HG02973 (cell line): ENCODE data around the gene DDX10.

Experiments
- ATAC-seq: cut with Tn5 transposase; IDR thresholded peaks from one replicate; pipeline ENCODE4 v1.9.1; 2021; ENCODE audit warnings: moderate library complexity; ENCODE audit not compliant: unreplicated experiment

Gene DDX10

GRCh38 chr11:108967571-108967970 lies 302.7 kb downstream of the DDX10 start:
- no peak for ATAC-seq

DNA sequence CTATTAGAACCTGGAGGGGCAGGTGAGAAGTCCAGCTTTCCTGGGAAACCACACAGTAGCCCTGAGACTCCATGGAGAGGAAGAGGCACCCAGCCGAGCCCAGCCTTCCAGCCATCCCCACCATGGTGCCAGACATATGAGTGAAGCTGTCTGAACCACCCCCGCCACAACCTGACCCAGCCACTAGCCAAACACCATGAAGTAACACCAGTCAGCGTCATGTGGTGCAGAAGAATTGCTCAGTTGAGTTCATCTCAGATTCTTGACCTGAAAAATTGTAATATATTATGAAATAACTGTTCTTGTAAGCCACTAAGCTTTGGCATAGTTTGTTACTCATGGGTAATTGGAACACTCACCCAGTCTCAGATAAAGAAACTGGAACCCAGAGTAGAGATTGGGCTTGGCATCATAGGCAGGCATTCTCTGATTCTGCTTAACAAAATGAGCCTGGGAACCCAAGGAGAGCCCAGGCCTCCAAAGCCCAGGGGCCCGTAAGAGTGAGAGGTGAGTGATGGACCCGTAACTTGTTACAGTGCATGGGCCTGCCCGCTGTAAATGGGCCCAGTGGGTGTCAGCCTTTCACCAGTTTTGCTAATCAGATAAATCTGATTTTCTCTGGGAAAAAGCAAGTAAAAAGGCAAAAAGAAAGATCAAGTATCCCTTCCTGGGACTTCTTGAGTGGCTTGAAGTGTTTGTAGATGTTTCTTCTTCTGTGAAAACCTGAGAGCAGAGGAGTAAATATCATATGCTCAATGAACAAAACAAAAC lies 305.5 kb downstream of the DDX10 start:
- no peak for ATAC-seq

- ATAC-seq = no peak
These were observed 308.7 kb downstream of the DDX10 start for GRCh38 chr11:108973402-108974162.

- ATAC-seq = no peak
These were observed 310.2 kb downstream of the DDX10 start for GRCh38 chr11:108975026-108975425.

- no peak for ATAC-seq
These were observed 310.8 kb downstream of the DDX10 start for GRCh38 chr11:108975641-108976071.

GRCh38 chr11:108983636-108984420 lies 319.0 kb downstream of the DDX10 start:
- no peak for ATAC-seq

GRCh38 chr11:108984523-108984922 lies 319.7 kb downstream of the DDX10 start:
- ATAC-seq = no peak

DNA sequence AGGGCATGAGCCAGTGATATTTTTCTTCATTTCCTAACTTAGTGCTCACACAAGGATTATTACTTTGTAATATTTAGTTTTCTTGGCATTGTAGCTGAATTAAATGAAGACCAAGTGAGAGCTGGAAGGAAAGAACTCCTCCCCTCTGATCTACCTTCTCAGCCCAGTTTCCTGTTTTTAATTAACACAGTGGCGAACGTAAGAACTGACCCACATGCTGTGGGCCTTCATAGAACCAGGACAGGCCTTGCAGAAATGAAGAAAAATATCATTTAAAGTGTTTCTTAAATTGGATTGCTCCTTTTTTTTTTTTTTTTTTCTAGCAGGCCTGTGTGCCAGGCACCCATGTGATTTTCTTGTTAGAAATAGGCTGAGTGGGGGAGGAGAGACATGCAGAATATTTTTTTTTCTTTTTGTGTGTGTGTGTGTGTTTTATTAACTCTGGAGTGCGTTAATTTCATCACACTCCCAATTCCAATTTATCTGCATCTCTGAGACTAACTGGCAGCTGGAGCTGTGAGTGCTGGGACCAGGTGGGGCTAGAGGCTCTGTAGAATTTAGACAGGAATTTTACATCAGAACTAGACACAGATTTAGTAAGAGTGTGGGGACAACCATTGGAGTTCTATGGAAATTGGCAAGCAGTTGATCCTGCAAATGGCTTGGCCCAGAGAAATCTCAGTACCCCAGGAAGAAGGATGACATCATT lies 320.5 kb downstream of the DDX10 start:
- ATAC-seq = no peak

GRCh38 chr11:108985945-108986279 lies 321.0 kb downstream of the DDX10 start:
- ATAC-seq = no peak
